Liver (tissue), 9 donors: ENCODE data around the gene ZFP1. TPM values are rescaled to one million over a fixed set of nuclear protein-coding genes. Genes with fewer than 3 reads are reported as not detected.

Experiments
- DNase-seq: peaks from one replicate; pipeline ENCODE4 v3.0.0-alpha.2; 2017; ENCODE audit warnings: low spot score
- H3K27ac ChIP-seq, 2 donors: one replicate each; pipeline ENCODE4 v1.7.0; 2013; ENCODE audit warnings: inconsistent platforms in 2 of 2, low read length in 2 of 2, control low read depth in 1 of 2, low read depth in 1 of 2, mild to moderate bottlenecking in 1 of 2
- H3K27me3 ChIP-seq, 4 donors: one replicate each; pipeline versions ENCODE4 v1.6.1 to v1.7.0; 2013; ENCODE audit warnings: low read length in 3 of 4, inconsistent platforms in 1 of 4, mild to moderate bottlenecking in 1 of 4, moderate library complexity in 1 of 4; ENCODE audit not compliant: control insufficient read depth in 4 of 4, insufficient read depth in 4 of 4
- H3K36me3 ChIP-seq, 4 donors: one replicate each; pipeline versions ENCODE4 v1.6.1 to v1.7.0; 2013; ENCODE audit warnings: low read length in 3 of 4, mild to moderate bottlenecking in 3 of 4, low read depth in 1 of 4, moderate library complexity in 1 of 4; ENCODE audit not compliant: control insufficient read depth in 4 of 4, insufficient read depth in 3 of 4
- H3K4me1 ChIP-seq, 4 donors: one replicate each; pipeline versions ENCODE4 v1.6.1 to v1.7.0; 2013; ENCODE audit warnings: low read length in 3 of 4, mild to moderate bottlenecking in 3 of 4, moderate library complexity in 1 of 4; ENCODE audit not compliant: control insufficient read depth in 4 of 4, insufficient read depth in 4 of 4
- H3K4me3 ChIP-seq, 3 donors: one replicate each; pipeline versions ENCODE4 v1.6.1 to v1.7.0; 2013; ENCODE audit warnings: low read length in 3 of 3, control low read depth in 1 of 3, low read depth in 1 of 3, mild to moderate bottlenecking in 1 of 3
- H3K9ac ChIP-seq, 2 donors: one replicate each; pipeline ENCODE4 v1.7.0; 2013; ENCODE audit warnings: low read length in 2 of 2, mild to moderate bottlenecking in 2 of 2, moderate library complexity in 2 of 2, control low read depth in 1 of 2, low read depth in 1 of 2
- H3K9me3 ChIP-seq, 4 donors: one replicate each; pipeline versions ENCODE4 v1.6.1 to v1.7.0; 2013; ENCODE audit warnings: low read length in 3 of 4; ENCODE audit not compliant: control insufficient read depth in 4 of 4
- HNF4A ChIP-seq, 2 donors: conservative IDR thresholded peaks; 2 replicates each; pipeline ENCODE4 v1.6.1; 2016; ENCODE audit warnings: antibody characterized with exemption in 2 of 2, mild to moderate bottlenecking in 2 of 2
- HNF4G ChIP-seq: IDR thresholded peaks from 2 replicates; pipeline ENCODE4 v1.6.1; 2016; ENCODE audit warnings: antibody characterized with exemption
- JUND ChIP-seq, 2 donors: IDR thresholded peaks; 2 replicates each; pipeline ENCODE4 v1.6.1; 2016; ENCODE audit warnings: antibody characterized with exemption in 2 of 2
- NR2F2 ChIP-seq: IDR thresholded peaks from 2 replicates; pipeline ENCODE4 v1.6.1; 2016; ENCODE audit warnings: antibody characterized with exemption
- RAD21 ChIP-seq, 2 donors: IDR thresholded peaks; 2 replicates each; pipeline ENCODE4 v1.6.1; 2016; ENCODE audit warnings: antibody characterized with exemption in 2 of 2, mild to moderate bottlenecking in 2 of 2
- RXRA ChIP-seq, 2 donors: IDR thresholded peaks; 2 replicates each; pipeline ENCODE4 v1.6.1; 2017 to 2018; ENCODE audit warnings: antibody characterized with exemption in 2 of 2, mild to moderate bottlenecking in 1 of 2
- SP1 ChIP-seq: IDR thresholded peaks from 2 replicates; pipeline ENCODE4 v1.6.1; 2018; ENCODE audit warnings: antibody characterized with exemption, mild to moderate bottlenecking
- TAF1 ChIP-seq: conservative IDR thresholded peaks from 2 replicates; pipeline ENCODE4 v1.6.1; 2016; ENCODE audit warnings: antibody characterized with exemption, mild to moderate bottlenecking
- WGBS: extraction: QIAGEN DNeasy Blood & Tissue Kit; methylation state at CpG from one replicate; pipeline ENCODE4 v1.1.7; 2013; 5-methylcytosine and 5-hydroxymethylcytosine counted together
- polyA plus RNA-seq, 2 donors: library from polyadenylated mRNA; stranded (reverse) in 1 of 2; unstranded in 1 of 2; fragments of 200-250 nt in 1 of 2; fragments of >200 nt in 1 of 2; fragmentation: Nextera tagmentation in 1 of 2; extraction: Ambion mirVana in 1 of 2; gene quantifications; one replicate each; pipeline versions ENCODE4 v1.2.1 to v1.2.3, GENCODE V29; 2013 to 2015
- total RNA-seq, 2 donors: library from RNA; depleted of rRNA; stranded (reverse); fragments of >200 nt; gene quantifications; one replicate each; pipeline ENCODE4 v1.2.3, GENCODE V29; 2014
- TF ChIP-seq, protein P1 (sequence below): IDR thresholded peaks from 2 replicates; pipeline ENCODE4 v1.6.1; 2016; ENCODE audit warnings: antibody characterized with exemption
- TF ChIP-seq, protein P2 (sequence below): IDR thresholded peaks from 2 replicates; pipeline ENCODE4 v1.6.1; 2016; ENCODE audit warnings: antibody characterized with exemption
- TF ChIP-seq, protein P3 (sequence below): IDR thresholded peaks from 2 replicates; pipeline ENCODE4 v1.6.1; 2016; ENCODE audit warnings: antibody characterized with exemption
- donor health status: healthy.
- donor health status: healthy.
- donor health status: healthy.
- donor health status: healthy.
- donor health status: healthy.

The ZFP1 gene
- total and polyA plus RNA-seq, 4 donors = 3.8 to 8.5 (median 6.0) TPM

DNA sequence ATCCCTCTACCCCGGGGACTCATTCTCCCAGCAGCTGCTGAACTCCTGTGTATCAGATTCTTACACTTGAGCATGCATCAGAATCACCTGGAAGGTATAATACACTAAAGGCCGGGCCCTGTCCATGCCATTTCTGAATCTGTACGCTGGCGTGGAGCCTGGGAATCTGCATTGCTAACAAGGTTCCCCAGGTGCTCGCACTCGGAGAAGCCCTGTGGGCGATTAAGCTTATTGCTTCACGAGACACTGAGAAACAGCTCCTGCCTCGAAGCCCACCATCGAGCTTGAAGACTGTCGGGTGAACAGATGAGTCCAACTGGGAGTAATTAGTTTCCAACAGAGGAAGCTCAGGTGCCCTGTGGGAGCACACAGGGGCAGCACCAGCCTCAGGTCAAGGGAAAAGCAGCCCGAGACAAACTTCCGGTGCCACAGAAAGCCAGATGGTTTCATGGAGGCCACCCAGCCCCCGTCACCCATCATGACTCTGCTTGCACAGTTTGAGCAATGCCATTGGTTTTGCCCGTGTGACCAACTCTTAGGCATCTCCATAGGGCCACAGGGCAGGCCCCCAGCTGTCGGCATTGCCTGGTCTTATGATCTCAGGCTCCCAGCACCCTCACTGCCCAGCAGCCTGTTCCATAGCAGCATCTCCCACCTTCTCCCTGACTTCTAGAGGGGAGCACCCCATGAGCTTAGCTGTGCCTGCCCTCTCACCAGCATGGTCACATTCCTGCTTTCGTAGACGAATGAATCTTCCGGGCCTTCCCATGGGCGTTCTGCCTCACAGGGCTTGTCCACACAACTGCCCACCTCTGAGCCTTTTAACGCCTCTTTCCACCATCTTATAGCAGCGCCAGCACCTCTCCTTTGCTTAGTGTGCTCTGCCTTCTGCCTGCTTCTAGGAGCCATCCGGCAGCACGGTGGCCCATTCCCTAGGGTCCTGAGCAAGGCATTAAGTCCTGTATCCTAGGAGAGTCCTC lies 47.8 kb downstream of the ZFP1 start:
- H3K4me3 ChIP-seq = no peak overlapping the region
- DNase-seq = no peak

GRCh38 chr16:75196836-75197235 lies 48.5 kb downstream of the ZFP1 start:
- Histone ChIP-seq H3K27ac (no peak overlapping the region), H3K27me3 (peaks cover 0 to 4% (median 0%) of the 10 kb centered on the region in 4 donors), H3K36me3 (no peaks in the 10 kb centered on the region), H3K4me3 (no peak overlapping the region), H3K4me1 (no peaks in the 10 kb centered on the region), H3K9me3 (no peaks in the 10 kb centered on the region), H3K9ac (no peak overlapping the region)
- WGBS = 40% methylated on average over 9 of the region's 9 CpGs
- DNase-seq = no peak
- TF ChIP-seq, protein P1, sequence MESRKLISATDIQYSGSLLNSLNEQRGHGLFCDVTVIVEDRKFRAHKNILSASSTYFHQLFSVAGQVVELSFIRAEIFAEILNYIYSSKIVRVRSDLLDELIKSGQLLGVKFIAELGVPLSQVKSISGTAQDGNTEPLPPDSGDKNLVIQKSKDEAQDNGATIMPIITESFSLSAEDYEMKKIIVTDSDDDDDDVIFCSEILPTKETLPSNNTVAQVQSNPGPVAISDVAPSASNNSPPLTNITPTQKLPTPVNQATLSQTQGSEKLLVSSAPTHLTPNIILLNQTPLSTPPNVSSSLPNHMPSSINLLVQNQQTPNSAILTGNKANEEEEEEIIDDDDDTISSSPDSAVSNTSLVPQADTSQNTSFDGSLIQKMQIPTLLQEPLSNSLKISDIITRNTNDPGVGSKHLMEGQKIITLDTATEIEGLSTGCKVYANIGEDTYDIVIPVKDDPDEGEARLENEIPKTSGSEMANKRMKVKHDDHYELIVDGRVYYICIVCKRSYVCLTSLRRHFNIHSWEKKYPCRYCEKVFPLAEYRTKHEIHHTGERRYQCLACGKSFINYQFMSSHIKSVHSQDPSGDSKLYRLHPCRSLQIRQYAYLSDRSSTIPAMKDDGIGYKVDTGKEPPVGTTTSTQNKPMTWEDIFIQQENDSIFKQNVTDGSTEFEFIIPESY = no peak
- TF ChIP-seq RAD21 (IDR thresholded peaks at IDR 0.05) (no peak), TAF1 (no peak), RXRA (IDR thresholded peaks at IDR 0.05) (no peak), HNF4A (conservative IDR thresholded peaks at IDR 0.05) (peak in 1 of 2 donors; percentile 46), NR2F2 (no peak)

More for the DNA sequence above, 47.8 kb downstream of the ZFP1 start:
- Histone ChIP-seq H3K27me3 (peaks cover 0 to 4% (median 0%) of the 10 kb centered on the region in 4 donors), H3K27ac (no peak overlapping the region), H3K4me1 (no peaks in the 10 kb centered on the region), H3K36me3 (no peaks in the 10 kb centered on the region), H3K9ac (no peak overlapping the region), H3K9me3 (no peaks in the 10 kb centered on the region)
- TF ChIP-seq, protein P2, sequence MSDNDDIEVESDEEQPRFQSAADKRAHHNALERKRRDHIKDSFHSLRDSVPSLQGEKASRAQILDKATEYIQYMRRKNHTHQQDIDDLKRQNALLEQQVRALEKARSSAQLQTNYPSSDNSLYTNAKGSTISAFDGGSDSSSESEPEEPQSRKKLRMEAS = no peak
- TF ChIP-seq TAF1 (no peak), HNF4G (no peak), JUND (IDR thresholded peaks at IDR 0.05) (no peak), SP1 (no peak), NR2F2 (no peak)
- TF ChIP-seq, protein P3, sequence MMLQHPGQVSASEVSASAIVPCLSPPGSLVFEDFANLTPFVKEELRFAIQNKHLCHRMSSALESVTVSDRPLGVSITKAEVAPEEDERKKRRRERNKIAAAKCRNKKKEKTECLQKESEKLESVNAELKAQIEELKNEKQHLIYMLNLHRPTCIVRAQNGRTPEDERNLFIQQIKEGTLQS = no peak
- TF ChIP-seq, protein P1 = no peak
- WGBS = 84% methylated on average over 24 of the region's 24 CpGs
